MCF 10A (cell line): Measurements from ENCODE around the gene AIDA. TPM values are rescaled to one million over a fixed set of nuclear protein-coding genes. Genes with fewer than 3 reads are reported as not detected.
A peak's percentile ranks its signal among the peaks of the same experiment; 100 is the strongest.

Experiments
- BruUV-seq: library from RNA; stranded (reverse); fragments of 400-500 nt; replicated peaks from 2 replicates; lab custom pipeline; 2021; lab: Mats Ljungman, UMichigan
- CTCF ChIA-PET: fragments of 300-600 bp; sonication (Branson Sonifier 250); formaldehyde crosslinking; extraction: SDS; loops from one replicate; lab custom pipeline; 2021; ENCODE audit warnings: antibody characterized with exemption, inconsistent platforms; lab: Yijun Ruan, JAX
- POLR2A ChIA-PET: fragments of 300-600, 350-650 bp; sonication (Branson Sonifier 250); formaldehyde crosslinking; extraction: SDS; loops from one replicate; lab custom pipeline; 2020; ENCODE audit warnings: antibody characterized with exemption, inconsistent platforms; lab: Yijun Ruan, JAX
- DNase-seq: peaks from one replicate; pipeline ENCODE4 v3.0.0-alpha.2; 2018; ENCODE audit not compliant: unreplicated experiment
- H3K27ac Mint-ChIP-seq: one replicate; pipeline ENCODE4 v1.8.0; 2022; ENCODE audit warnings: mild to moderate bottlenecking, low read depth, mixed read lengths; ENCODE audit not compliant: unreplicated experiment
- H3K27me3 Mint-ChIP-seq: one replicate; pipeline ENCODE4 v1.8.0; 2022; ENCODE audit warnings: mixed read lengths; ENCODE audit not compliant: insufficient read depth, unreplicated experiment
- H3K36me3 Mint-ChIP-seq: one replicate; pipeline ENCODE4 v1.8.0; 2022; ENCODE audit warnings: mild to moderate bottlenecking, moderate library complexity, mixed read lengths; ENCODE audit not compliant: insufficient read depth, unreplicated experiment
- H3K4me1 Mint-ChIP-seq: one replicate; pipeline ENCODE4 v1.8.0; 2022; ENCODE audit warnings: mixed read lengths; ENCODE audit not compliant: insufficient read depth, unreplicated experiment
- H3K4me3 Mint-ChIP-seq: one replicate; pipeline ENCODE4 v1.8.0; 2022; ENCODE audit warnings: mild to moderate bottlenecking, moderate library complexity, mixed read lengths; ENCODE audit not compliant: unreplicated experiment
- H3K9me3 Mint-ChIP-seq: one replicate; pipeline ENCODE4 v1.8.0; 2022; ENCODE audit warnings: mixed read lengths; ENCODE audit not compliant: unreplicated experiment
- intact Hi-C: fragments of 100-400 bp; cut with micrococcal nuclease; formaldehyde crosslinking; loops from 2 replicates; pipeline ENCODE4 v1.14.1; 2022
- total RNA-seq: library from RNA; stranded (reverse); gene quantifications from 2 replicates; pipeline ENCODE4 v1.2.3, GENCODE V29; 2022
- TF ChIP-seq, protein P1 (sequence below): fragments of 200-600 bp; IDR thresholded peaks from one replicate; pipeline ENCODE4 v1.8.0; 2022; ENCODE audit warnings: antibody characterized with exemption, mild to moderate bottlenecking; ENCODE audit not compliant: unreplicated experiment

The AIDA gene
- total RNA-seq, 1 experiment from 2014 or later, result 133 TPM

DNA sequence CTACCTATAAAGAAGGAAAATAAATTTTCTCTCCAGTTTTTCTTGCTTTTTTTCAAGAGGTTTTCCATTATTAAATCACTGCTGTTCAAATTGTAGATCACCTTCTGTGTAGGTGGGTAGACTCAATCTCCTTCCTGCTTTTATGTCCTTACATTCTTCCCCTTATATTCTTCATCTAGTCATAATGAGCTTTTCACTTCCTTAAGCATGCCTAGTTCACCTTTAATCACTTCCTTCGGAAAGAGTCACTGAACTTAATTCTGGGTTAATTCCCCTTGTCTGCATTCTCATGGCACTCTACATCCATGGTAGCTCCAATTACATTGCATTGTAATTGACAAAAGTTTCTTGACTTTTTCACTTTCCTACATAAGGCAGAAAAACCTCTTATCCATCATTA is 18.6 kb upstream of the AIDA start:
- Mint-ChIP-seq H3K27ac (no peak overlapping the region), H3K4me3 (no peak overlapping the region), H3K36me3 (peaks cover 98% of the 10 kb centered on the region), H3K9me3 (no peaks in the 10 kb centered on the region), H3K4me1 (no peaks in the 10 kb centered on the region), H3K27me3 (no peaks in the 10 kb centered on the region)
- ChIA-PET POLR2A (interaction anchor here (0.8 to 1.2 kb wide), 3 partner anchors 8 to 14 kb away, joined by 3 to 6 read pairs (median 5); no protein-coding TSS in a partner anchor), CTCF (interaction anchor here (0.6 to 2.1 kb wide), 6 partner anchors 18 to 694 kb away, joined by 3 to 11 read pairs (median 5); no protein-coding TSS in a partner anchor)
- TF ChIP-seq, protein P1, sequence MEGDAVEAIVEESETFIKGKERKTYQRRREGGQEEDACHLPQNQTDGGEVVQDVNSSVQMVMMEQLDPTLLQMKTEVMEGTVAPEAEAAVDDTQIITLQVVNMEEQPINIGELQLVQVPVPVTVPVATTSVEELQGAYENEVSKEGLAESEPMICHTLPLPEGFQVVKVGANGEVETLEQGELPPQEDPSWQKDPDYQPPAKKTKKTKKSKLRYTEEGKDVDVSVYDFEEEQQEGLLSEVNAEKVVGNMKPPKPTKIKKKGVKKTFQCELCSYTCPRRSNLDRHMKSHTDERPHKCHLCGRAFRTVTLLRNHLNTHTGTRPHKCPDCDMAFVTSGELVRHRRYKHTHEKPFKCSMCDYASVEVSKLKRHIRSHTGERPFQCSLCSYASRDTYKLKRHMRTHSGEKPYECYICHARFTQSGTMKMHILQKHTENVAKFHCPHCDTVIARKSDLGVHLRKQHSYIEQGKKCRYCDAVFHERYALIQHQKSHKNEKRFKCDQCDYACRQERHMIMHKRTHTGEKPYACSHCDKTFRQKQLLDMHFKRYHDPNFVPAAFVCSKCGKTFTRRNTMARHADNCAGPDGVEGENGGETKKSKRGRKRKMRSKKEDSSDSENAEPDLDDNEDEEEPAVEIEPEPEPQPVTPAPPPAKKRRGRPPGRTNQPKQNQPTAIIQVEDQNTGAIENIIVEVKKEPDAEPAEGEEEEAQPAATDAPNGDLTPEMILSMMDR, result no peak
- no TSS peak for BruUV-seq
- intact Hi-C loops, result no loop called here
- no peak for DNase-seq

DNA sequence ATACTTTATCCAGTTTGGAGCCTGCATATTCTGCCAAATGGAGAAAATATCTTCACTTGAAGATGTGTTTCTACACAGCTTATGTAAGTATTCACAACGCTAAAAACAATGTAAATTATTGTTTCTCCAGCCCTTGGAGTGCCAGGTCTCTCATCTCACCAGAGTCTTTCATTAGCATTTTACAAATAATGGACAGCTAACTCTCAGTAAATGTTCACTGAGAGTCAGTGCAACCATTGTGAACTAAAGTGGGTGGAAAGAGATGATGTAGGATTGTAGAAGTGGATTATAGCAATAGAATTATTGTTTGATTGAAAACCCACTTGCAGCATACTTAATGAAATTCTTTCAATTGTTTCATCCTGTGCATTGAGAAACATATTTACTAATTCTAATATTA is 16.5 kb upstream of the AIDA start:
- no TSS peak for BruUV-seq
- H3K27ac Mint-ChIP-seq, result peak overlapping the region; percentile 68
- TF ChIP-seq, protein P1, result no peak
- no peaks in the 10 kb centered on the region for H3K27me3 Mint-ChIP-seq
- ChIA-PET CTCF (interaction anchor here (0.7 to 2.8 kb wide), 9 partner anchors 8 to 955 kb away, joined by 3 to 23 read pairs (median 4); partner anchors contain the start of gene FAM177B), POLR2A (interaction anchor here (1.4 to 3.6 kb wide), 2 partner anchors 8 to 16 kb away, joined by 4 to 32 read pairs; partner anchors contain the start of genes AIDA, BROX and FAM177B)
- no peak for DNase-seq
- H3K36me3 Mint-ChIP-seq, result peaks cover 100% of the 10 kb centered on the region
- no peak overlapping the region for H3K4me3 Mint-ChIP-seq
- H3K4me1 Mint-ChIP-seq, result no peaks in the 10 kb centered on the region
- H3K9me3 Mint-ChIP-seq, result no peaks in the 10 kb centered on the region
- intact Hi-C loops, result no loop called here

GRCh38 chr1:222716393-222716792 is 4.1 kb upstream of the AIDA start:
- H3K4me1 Mint-ChIP-seq, result peaks cover 25% of the 10 kb centered on the region
- no TSS peak for BruUV-seq
- intact Hi-C loops, result no loop called here
- no peak overlapping the region for H3K4me3 Mint-ChIP-seq
- H3K36me3 Mint-ChIP-seq, result peaks cover 90% of the 10 kb centered on the region
- no peak overlapping the region for H3K27ac Mint-ChIP-seq
- TF ChIP-seq, protein P1, result no peak
- CTCF ChIA-PET, result interaction anchor here (0.7 to 1.9 kb wide), 2 partner anchors 177 to 373 kb away, joined by 4 to 8 read pairs; no protein-coding TSS in a partner anchor
- POLR2A ChIA-PET, result interaction anchor here (1.0 to 2.4 kb wide), 3 partner anchors 9 to 71 kb away, joined by 3 to 9 read pairs (median 4); no protein-coding TSS in a partner anchor
- H3K27me3 Mint-ChIP-seq, result no peaks in the 10 kb centered on the region
- H3K9me3 Mint-ChIP-seq, result no peaks in the 10 kb centered on the region
- no peak for DNase-seq

GRCh38 chr1:222713091-222713961 is 1.0 kb upstream of the AIDA start:
- peaks cover 60% of the 10 kb centered on the region for H3K36me3 Mint-ChIP-seq
- peak overlapping the region; percentile 97 for H3K27ac Mint-ChIP-seq
- intact Hi-C loops, result loop anchor here (1.0 kb wide), 1 partner anchor 41 kb away; no protein-coding TSS in a partner anchor
- peak overlapping the region; percentile 86 for H3K4me3 Mint-ChIP-seq
- TF ChIP-seq, protein P1, result no peak
- POLR2A ChIA-PET, result interaction anchor here (0.5 to 4.6 kb wide), 74 partner anchors 9 to 1790 kb away, joined by 3 to 70 read pairs (median 4); partner anchors contain the start of genes CAPN2, FAM177B, MIA3 and NVL
- H3K9me3 Mint-ChIP-seq, result no peaks in the 10 kb centered on the region
- peak; percentile 99 for DNase-seq
- BruUV-seq, result TSS peak; percentile 43
- CTCF ChIA-PET, result interaction anchor here (0.6 to 1.6 kb wide), 12 partner anchors 18 to 985 kb away, joined by 3 to 6 read pairs (median 3); no protein-coding TSS in a partner anchor
- peaks cover 40% of the 10 kb centered on the region for H3K4me1 Mint-ChIP-seq
- H3K27me3 Mint-ChIP-seq, result no peaks in the 10 kb centered on the region
